22Rv1 (cell line): ENCODE data around the gene RHBDL3.
"Not testable (repeated sequence)": the region's sequence is repeated elsewhere in the genome, so short reads cannot be mapped to it uniquely, and the experiment has no call there.

Experiments
- H3K27ac ChIP-seq: fragments of 450-650 bp; 2 replicates; pipeline ENCODE4 v1.5.1; 2017
- ZFX ChIP-seq: fragments of 450-650 bp; IDR thresholded peaks from 2 replicates; pipeline ENCODE4 v1.6.1; 2017; ENCODE audit warnings: antibody characterized with exemption, borderline replicate concordance
- TF ChIP-seq, protein P1 (sequence below): fragments of 450-650 bp; IDR thresholded peaks from 2 replicates; pipeline ENCODE4 v1.5.1; 2017; ENCODE audit warnings: mild to moderate bottlenecking

Gene RHBDL3

DNA sequence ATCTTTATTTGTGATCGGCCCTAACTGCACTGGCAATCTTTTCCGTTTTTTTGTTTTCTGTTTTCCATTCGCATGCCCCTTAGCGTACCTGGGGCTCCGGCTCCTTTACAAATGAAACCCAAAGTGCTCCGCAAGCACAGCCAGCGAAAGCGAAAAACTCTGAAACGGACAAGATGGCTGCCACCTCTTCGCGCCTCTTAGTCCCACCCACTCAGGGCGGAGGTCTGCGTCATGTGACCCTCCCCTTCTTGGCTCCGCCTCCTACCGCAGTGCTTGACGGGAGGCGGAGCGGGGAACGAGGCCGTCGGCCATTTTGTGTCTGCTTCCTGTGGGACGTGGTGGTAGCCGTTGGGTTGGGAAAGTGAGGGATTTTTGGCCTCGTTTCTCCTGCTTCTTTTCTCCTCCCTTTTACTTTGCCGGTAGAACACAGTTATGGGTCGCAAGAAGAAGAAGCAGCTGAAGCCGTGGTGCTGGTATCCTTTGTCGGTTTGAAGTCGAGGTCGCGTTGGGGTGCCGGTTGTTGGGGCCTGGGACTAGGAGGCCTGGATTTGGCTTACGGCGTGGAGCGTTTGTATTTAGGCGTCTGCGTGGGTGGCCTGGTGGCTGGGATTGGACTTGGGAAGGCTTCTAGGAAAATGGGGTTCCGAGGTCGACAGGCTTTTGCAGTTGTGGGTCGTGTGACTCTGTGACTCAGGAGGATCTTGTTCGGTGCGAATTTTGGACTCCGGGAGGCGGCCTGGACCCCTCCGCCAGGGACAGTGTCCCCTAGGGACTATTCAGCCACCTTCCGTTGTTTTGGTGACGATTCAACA is 84.4 kb downstream of the RHBDL3 start, which contains the start of gene ZNF207:
Gene ZNF207, plus strand, starts transcription at position 304 of the 812 bp plus-strand sequence. Its CDS starts 129 bp downstream, at position 433.
- H3K27ac ChIP-seq, result peak within 1 kb of the TSS; percentile 95
- TF ChIP-seq, protein P1, sequence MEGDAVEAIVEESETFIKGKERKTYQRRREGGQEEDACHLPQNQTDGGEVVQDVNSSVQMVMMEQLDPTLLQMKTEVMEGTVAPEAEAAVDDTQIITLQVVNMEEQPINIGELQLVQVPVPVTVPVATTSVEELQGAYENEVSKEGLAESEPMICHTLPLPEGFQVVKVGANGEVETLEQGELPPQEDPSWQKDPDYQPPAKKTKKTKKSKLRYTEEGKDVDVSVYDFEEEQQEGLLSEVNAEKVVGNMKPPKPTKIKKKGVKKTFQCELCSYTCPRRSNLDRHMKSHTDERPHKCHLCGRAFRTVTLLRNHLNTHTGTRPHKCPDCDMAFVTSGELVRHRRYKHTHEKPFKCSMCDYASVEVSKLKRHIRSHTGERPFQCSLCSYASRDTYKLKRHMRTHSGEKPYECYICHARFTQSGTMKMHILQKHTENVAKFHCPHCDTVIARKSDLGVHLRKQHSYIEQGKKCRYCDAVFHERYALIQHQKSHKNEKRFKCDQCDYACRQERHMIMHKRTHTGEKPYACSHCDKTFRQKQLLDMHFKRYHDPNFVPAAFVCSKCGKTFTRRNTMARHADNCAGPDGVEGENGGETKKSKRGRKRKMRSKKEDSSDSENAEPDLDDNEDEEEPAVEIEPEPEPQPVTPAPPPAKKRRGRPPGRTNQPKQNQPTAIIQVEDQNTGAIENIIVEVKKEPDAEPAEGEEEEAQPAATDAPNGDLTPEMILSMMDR, result no peak
- no peak for TF ChIP-seq ZFX

DNA sequence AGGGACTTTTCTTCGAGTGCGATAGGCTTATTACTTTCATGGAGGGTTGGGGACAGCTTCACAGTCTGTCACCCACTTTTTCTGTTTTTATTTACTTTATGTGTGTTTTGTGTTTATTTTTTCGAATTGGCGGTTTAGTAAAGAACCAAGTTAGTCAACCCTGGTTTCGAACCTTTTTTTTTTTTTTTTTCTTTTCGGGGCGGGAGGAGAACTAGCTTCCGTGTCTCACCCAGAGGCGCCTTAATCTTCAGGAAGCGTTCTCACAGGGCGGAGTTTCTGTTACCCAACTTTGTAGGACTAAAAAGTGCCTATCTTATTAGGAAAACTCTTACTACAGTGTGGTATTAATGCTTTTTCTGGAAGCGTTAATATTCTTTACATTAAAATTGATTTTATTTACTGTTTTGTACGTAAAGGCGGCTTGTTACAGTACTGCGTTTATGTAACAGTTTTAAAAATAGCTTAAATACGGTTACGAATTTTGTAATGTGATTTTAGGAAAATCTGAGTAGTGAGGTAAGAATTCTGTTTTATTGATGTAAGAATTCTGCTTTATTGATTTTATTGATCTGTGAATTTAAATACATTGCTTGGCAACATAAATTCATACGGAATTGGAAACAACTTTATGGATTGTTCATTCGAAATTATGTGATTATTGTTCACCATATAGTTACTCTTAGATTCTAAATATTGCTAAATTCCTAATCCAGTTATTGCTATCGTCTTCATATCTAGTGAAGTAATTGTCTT is 85.2 kb downstream of the RHBDL3 start:
- H3K27ac ChIP-seq, result peak overlapping the region; percentile 95
- TF ChIP-seq, protein P1, result no peak
- TF ChIP-seq ZFX, result no peak

DNA sequence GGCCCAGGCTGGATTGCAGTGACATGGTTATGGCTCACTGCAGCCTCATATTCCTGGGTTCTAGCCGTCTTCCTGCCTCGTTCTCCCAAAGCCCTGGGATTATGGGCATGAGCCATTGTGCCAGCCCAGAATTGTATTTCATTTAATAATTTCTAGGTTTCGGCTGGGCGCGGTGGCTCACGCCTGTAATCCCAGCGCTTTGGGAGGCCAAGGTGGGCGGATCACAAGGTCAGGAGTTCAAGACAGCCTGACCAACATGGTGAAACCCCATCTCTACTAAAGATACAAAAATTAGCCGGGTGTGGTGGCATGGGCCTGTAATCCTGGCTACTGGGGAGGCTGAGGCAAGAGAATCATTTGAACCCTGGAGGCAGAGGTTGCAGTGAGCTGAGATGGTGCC is 87.1 kb downstream of the RHBDL3 start:
- H3K27ac ChIP-seq, result not testable (repeated sequence)

DNA sequence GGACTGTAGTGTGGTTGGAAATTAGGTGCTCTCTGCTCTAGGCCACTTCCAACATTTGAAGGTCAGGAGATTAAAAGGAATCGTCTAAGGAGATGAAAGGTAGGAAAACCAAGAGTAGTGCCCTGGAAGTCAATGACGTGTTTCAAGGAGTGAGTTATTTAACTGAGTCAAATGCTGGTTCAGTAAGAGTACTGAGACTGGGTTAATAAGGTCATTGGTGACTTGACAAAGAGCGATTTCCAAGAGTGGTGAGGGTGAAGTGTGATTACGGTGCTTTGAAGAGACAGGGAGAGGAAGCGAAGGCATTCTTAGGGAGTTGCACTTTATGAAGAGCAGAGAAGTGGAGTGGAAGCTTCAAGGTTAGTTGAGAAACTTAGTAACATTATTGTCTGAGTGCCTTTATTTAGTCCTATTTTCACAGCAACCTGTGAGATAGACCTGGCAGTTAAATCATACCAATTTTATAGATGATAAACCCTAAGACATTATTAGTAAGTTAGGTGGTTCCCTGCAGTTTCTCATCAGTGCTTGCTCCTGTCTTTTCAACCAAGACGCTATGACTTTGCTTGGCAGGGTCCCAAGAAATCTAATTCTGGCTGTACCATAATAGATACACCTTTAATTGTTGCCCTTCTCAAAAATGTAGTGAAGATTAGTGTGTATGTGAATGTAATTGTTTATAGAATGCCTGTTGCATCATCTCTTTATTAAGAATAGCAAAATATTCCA is 90.2 kb downstream of the RHBDL3 start:
- TF ChIP-seq, protein P1, result no peak
- TF ChIP-seq ZFX, result no peak
- peak overlapping the region; percentile 25; the same call in 1 of the 2 replicates for H3K27ac ChIP-seq

DNA sequence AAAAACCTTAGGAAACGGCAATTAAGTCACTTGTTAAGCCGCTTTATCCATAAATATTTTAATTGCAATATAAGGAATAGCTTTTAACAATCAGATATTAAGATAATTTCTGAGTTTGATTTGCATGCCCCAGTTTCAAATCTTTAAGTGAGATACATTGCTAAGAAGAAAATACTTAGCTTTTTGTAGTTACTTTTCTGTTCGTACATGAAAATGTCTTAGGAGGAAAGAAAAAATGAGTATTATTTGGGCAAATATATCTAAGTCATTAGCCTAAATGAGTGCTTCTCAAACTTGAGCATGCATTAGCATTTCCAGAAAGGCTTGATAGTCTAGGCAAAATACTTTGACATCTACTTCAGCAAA is 90.7 kb downstream of the RHBDL3 start:
- TF ChIP-seq ZFX, result no peak
- H3K27ac ChIP-seq, result peak overlapping the region; percentile 25; the same call in 1 of the 2 replicates

DNA sequence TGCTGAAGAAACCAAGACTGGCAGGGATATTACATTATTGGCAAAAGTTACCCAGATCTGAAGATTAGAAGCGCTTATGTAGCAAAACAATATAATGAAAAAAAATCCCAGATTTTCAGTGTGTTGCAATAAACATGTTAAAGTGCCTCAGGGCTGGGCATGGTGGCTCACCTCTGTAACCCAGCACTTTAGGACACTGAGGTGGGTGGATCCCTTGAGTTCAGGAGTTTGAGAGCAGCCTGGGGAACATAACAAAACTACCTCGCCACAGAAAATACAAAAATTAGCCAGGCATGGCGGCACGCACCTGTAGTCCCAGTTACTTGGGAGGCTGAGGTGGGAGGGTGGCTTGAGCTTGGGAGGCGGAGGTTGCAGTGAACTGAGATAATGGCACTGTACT is 91.1 kb downstream of the RHBDL3 start:
- peak overlapping the region; percentile 25; the same call in 1 of the 2 replicates for H3K27ac ChIP-seq
- TF ChIP-seq ZFX, result no peak
- TF ChIP-seq, protein P1, result no peak

DNA sequence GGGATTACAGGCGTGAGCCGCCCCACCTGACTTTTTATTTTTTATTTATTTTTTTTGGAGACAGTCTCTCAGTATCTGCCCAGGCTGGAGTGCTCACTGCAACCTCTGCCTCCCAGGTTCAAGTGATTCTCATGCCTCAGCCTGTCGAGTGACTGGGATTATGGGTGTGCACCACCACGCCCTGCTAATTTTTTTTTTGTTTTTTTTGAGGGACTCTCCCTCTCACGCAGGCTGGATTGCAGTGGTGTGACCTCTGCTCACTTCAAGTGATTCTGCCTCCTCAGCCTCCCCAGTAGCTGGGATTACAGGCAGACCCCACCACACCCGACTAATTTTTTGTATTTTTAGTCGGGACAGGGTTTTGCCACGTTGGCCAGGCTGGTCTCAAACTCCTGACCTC is 92.0 kb downstream of the RHBDL3 start:
- no peak for TF ChIP-seq ZFX
- TF ChIP-seq, protein P1, result no peak
- peak overlapping the region; percentile 37; the same call in 1 of the 2 replicates for H3K27ac ChIP-seq
